Measurements from ENCODE around the gene TRPM3. TPM values are rescaled to one million over a fixed set of nuclear protein-coding genes. Genes with fewer than 3 reads are reported as not detected.

TRPM3 gene
- total RNA-seq, 2 experiments from 2014 or later: not detected

DNA sequence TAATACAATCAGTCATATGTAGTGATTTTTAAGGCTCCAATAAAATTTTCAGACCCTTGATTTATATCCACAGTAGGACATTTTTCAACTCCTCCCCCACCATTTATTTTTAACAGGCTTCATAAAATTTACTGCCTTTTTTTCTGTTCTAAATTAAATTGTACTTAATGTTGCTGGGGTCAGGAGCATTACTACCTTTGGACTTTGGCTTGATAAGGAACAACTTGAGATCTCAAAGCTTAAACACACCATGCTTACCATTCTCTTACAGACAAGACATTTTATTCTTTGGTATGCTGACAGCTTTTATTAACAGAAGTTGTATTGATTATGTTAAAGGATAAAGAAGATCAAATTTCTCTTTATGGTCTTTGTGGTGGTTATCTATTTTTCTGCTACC lies 30.5 kb downstream of the TRPM3 start:
- Mint-ChIP-seq H3K9me3 (peaks cover 4% of the 10 kb centered on the region), H3K27me3 (peaks cover 10% of the 10 kb centered on the region), H3K36me3 (ENCODE audit: low read depth) (no peaks in the 10 kb centered on the region), H3K27ac (no peak overlapping the region), H3K4me3 (no peak overlapping the region), H3K4me1 (ENCODE audit: low read depth) (no peaks in the 10 kb centered on the region)
- no peaks in the 10 kb centered on the region for H3K9me3 ChIP-seq (ENCODE audit: control insufficient read depth in 1 of 2, insufficient read depth in 1 of 2, low read length in 2 of 2)
- TF ChIP-seq, protein P1, sequence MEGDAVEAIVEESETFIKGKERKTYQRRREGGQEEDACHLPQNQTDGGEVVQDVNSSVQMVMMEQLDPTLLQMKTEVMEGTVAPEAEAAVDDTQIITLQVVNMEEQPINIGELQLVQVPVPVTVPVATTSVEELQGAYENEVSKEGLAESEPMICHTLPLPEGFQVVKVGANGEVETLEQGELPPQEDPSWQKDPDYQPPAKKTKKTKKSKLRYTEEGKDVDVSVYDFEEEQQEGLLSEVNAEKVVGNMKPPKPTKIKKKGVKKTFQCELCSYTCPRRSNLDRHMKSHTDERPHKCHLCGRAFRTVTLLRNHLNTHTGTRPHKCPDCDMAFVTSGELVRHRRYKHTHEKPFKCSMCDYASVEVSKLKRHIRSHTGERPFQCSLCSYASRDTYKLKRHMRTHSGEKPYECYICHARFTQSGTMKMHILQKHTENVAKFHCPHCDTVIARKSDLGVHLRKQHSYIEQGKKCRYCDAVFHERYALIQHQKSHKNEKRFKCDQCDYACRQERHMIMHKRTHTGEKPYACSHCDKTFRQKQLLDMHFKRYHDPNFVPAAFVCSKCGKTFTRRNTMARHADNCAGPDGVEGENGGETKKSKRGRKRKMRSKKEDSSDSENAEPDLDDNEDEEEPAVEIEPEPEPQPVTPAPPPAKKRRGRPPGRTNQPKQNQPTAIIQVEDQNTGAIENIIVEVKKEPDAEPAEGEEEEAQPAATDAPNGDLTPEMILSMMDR (IDR thresholded peaks at IDR 0.05): no peak
- no peaks in the 10 kb centered on the region for H3K4me1 ChIP-seq (ENCODE audit: insufficient read depth, low read length)
- ChIA-PET CTCF (no interaction called here), POLR2A (no interaction called here)
- H3K27me3 ChIP-seq (ENCODE audit: control insufficient read depth in 1 of 2, insufficient read depth in 2 of 2, low read length in 2 of 2): no peaks in the 10 kb centered on the region
- intact Hi-C loops (cut with DNase I, micrococcal nuclease): no loop called here
- no peak for ATAC-seq (ENCODE audit: poor library complexity)
- H3K27ac ChIP-seq (ENCODE audit: low read depth in 1 of 2, low read length in 2 of 2): no peak overlapping the region
- no peaks in the 10 kb centered on the region for H3K36me3 ChIP-seq (ENCODE audit: insufficient read depth, low read length)
- no peak for DNase-seq
- H3K4me3 ChIP-seq (ENCODE audit: low read length): no peak overlapping the region

- Histone ChIP-seq H3K4me3 (ENCODE audit: low read length) (no peak overlapping the region), H3K9me3 (ENCODE audit: control insufficient read depth in 1 of 2, insufficient read depth in 1 of 2, low read length in 2 of 2) (no peaks in the 10 kb centered on the region), H3K36me3 (ENCODE audit: insufficient read depth, low read length) (no peaks in the 10 kb centered on the region), H3K4me1 (ENCODE audit: insufficient read depth, low read length) (no peaks in the 10 kb centered on the region), H3K27ac (ENCODE audit: low read depth in 1 of 2, low read length in 2 of 2) (no peak overlapping the region), H3K27me3 (ENCODE audit: control insufficient read depth in 1 of 2, insufficient read depth in 2 of 2, low read length in 2 of 2) (no peaks in the 10 kb centered on the region)
- ChIA-PET POLR2A (no interaction called here), CTCF (no interaction called here)
- Mint-ChIP-seq H3K36me3 (ENCODE audit: low read depth) (no peaks in the 10 kb centered on the region), H3K27me3 (no peaks in the 10 kb centered on the region), H3K4me3 (no peak overlapping the region), H3K27ac (no peak overlapping the region), H3K9me3 (no peaks in the 10 kb centered on the region), H3K4me1 (ENCODE audit: low read depth) (no peaks in the 10 kb centered on the region)
- ATAC-seq (ENCODE audit: poor library complexity): no peak
- intact Hi-C loops (cut with DNase I, micrococcal nuclease): no loop called here
- TF ChIP-seq, protein P1 (IDR thresholded peaks at IDR 0.05): no peak
- DNase-seq: no peak
Measured at GRCh38 chr9:71079451-71079850, 42.0 kb downstream of the TRPM3 start.

- POLR2A ChIA-PET: no interaction called here
- Histone ChIP-seq H3K27ac (ENCODE audit: low read depth in 1 of 2, low read length in 2 of 2) (no peak overlapping the region), H3K9me3 (ENCODE audit: control insufficient read depth in 1 of 2, insufficient read depth in 1 of 2, low read length in 2 of 2) (no peaks in the 10 kb centered on the region), H3K36me3 (ENCODE audit: insufficient read depth, low read length) (no peaks in the 10 kb centered on the region), H3K4me1 (ENCODE audit: insufficient read depth, low read length) (no peaks in the 10 kb centered on the region), H3K27me3 (ENCODE audit: control insufficient read depth in 1 of 2, insufficient read depth in 2 of 2, low read length in 2 of 2) (no peaks in the 10 kb centered on the region), H3K4me3 (ENCODE audit: low read length) (no peak overlapping the region)
- Mint-ChIP-seq H3K4me1 (ENCODE audit: low read depth) (no peaks in the 10 kb centered on the region), H3K27me3 (no peaks in the 10 kb centered on the region), H3K27ac (no peak overlapping the region), H3K36me3 (ENCODE audit: low read depth) (no peaks in the 10 kb centered on the region), H3K4me3 (no peak overlapping the region), H3K9me3 (no peaks in the 10 kb centered on the region)
- DNase-seq (no peak), ATAC-seq (ENCODE audit: poor library complexity) (no peak)
- CTCF ChIA-PET: no interaction called here
- intact Hi-C loops (cut with DNase I, micrococcal nuclease): no loop called here
- TF ChIP-seq, protein P1 (IDR thresholded peaks at IDR 0.05): no peak
Measured at GRCh38 chr9:71076096-71076495, 45.3 kb downstream of the TRPM3 start.

Measured in CD4-positive, alpha-beta T cell (primary cell).